NCI-H69 (cell line): ENCODE data around the gene CAMTA1.

Experiments used
- DNase-seq: peaks from one replicate; lab custom pipeline; 2025; lab: John Stamatoyannopoulos, UW

The CAMTA1 gene

DNA sequence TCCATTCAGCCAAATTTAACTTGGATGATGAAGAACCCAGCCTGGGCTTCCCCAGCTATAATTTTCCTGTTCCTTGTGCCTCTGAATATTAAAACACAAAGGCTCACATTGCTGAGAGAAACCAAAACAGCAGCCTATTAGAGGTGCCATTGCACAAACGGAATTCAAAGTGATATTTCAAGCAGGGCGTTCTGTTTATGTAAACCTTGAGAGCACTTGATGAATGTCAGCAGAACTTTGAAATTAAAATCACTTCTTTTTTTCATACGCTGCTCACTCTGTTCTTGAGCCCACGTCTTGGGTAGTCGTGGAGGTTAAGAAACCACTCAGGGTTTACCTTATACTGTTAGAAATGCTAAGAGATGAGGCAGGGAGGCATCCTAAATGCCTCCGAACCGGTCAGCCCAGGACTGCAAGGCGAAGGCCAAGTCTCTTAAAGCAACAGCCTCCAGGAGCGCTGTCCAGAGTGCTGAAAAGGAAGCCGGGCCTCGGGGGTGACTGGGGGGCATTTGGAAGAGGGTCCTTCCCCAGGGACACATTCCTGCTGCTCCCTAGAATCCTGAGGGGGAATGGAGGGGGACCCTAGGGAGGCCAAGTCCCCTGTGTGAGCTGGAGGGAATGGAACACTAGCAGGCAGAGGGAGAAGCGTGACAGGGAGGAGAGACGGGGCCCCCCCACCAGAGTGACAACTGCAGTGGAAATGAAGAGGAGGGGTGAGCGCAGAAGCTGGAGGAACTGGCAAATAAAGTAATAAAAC is 831.0 kb downstream of the CAMTA1 start:
- DNase-seq = no peak

DNA sequence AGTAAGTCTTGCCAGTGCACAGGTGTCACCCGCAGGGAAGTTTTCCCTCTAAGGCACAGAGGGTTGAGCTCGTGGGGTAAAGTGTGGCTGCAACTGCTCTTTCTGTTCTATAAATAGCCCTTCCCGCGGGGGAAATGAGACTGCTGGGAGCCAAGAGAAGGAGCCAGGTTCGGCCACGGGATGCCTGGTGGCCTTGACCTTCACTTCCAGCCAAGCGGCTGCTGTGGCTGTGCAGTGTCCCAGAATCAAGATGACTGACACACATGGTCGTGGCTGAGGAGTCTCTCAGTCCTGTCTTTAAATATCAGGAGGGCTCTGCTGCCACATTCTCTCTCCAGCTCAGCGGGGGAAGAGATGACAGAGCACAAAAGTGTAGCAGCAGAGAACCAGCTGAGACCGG is 831.7 kb downstream of the CAMTA1 start:
- DNase-seq = peak; percentile 23

DNA sequence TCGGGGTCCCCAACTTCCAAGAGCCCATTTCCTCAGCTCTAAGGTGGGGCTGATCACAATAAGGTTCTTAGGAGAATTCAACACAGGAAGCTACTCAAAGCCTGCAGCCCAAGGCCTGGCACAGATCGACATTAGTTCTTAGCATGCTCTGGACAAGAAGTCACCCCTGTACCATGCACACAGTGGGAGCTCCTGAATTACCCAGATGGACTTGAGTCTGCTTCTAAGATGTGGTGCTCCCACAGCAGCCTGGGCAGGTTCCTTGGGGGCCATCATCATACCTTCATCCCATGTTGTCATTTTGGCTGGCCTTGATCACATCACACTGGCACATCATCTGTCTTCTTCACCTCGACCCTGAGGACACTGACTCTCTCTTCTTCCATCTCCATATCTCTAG is 832.6 kb downstream of the CAMTA1 start:
- no peak for DNase-seq

DNA sequence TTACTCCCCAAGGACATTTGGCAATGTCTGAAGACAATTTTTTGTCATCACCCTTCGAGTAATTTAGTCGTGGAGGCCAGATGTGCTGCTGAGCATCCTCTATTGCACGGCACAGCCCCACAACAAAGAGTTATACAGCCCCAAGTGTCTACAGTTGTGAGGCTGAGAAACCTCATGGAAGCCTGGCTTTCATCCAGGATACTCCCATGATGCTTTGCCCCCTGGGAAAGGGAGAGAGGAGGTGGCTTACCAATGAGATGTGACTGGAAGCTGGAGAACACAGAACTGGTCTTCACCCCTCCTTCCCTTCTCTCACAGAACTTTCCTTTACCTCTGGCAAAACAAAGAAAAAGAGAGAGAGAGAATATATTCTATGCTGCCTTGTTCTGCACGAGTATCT is 834.9 kb downstream of the CAMTA1 start:
- no peak for DNase-seq

DNA sequence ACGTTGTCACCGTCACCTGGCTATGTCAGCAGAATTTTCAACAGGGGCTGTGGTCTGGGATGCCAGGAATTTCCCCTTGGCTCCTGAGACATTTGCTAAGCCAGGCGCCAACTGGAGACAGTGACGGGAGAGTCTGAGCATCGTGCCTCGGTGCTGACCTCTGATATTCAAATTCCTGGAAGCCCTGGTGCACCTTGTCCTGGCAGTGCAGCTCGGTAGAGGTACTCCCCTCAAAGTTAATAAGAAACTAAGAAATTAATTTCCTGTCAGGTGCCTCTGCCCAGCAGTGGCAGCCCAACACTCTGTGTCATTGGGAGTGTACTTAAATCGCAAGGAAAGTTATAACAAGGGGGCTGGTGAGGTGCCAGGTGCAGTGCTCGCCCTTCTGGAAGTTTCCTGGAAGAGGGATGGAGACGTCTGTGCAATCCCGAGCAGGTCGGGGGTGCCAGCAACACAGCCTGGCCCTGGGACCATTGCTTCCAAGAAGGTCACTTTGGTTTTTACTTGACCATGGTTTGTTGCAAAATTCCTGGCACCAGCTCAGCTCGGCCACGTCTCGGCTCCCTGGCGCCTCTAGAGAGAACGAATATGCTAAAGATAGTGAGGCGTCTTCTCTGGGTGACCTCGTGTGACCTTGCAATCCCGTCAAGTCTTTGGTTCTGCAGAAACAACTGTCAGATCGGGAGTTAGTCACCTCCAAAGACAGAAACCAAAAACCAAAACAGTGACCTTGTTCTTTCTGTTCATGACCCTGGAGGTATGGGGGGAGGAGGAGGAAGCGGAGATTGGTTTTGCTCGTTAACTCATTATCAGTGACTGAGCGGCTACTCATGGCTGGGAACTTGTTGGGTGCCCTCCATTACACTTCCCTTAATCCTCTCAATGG is 836.3 kb downstream of the CAMTA1 start:
- no peak for DNase-seq

DNA sequence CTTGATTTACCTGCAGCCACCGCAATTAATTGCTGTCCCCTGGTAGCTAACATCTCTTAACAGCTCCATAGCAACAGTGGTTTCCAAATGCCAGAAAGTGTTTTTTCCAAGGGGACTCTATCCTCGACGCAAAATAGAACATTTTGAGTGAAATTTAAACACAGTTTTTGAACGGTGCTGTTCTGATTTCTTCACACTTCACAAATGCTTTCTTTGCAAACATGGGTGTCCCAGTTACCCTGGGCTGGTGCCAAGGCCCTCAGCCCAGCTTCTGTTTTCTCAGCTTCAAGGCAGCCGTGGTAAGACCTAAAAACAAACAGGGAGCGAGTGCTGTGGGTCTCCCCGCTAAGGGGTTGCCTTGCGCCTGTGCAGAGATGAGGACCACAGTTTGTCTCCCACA is 838.6 kb downstream of the CAMTA1 start:
- DNase-seq = no peak

DNA sequence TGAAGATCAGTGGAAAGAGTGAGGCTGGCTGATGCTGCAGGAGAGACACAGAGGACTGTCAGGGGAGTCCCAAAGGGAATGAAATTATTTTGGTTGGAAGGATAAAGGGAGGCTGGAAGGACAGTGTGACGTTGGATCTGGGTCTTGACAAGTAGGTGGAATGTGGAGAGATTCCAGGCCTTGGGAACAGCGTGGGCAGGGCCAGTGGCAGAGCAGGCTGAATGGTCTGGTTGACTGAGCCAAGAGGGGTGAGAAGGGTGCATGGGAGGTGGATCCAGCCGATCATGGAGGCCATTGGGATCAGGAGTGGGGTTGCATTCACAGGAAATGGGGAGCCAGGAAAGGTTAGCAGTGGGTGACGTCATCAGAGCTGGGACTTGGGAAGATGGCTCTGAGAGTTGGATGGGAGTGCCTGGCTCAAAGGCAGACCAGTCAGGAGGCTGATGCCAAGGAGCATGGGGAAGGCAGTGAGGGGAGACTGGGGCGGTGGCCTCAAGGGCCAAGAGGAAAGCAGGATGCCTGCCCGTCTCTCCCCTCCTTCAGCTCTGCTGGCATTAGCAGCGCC is 839.6 kb downstream of the CAMTA1 start:
- no peak for DNase-seq

DNA sequence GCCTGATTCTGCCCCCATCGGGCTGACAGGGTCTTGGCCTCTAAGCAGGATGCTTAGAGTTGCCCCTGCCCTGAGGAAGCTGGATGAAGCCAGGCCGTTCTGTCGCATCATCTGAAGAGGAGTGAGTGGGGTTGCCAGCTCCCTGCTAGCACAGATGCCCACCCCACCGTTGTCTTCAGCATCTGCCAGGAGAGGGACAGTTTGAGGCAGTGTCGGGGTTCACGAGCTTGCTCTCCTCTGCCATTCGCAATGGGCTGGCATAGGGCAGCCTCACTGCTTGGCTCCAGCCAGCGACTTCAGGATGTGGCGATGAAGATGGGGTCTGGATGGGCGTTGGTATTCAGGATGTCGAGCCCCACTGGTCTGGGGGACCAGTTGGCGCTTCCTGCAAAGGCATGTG is 840.1 kb downstream of the CAMTA1 start:
- no peak for DNase-seq

DNA sequence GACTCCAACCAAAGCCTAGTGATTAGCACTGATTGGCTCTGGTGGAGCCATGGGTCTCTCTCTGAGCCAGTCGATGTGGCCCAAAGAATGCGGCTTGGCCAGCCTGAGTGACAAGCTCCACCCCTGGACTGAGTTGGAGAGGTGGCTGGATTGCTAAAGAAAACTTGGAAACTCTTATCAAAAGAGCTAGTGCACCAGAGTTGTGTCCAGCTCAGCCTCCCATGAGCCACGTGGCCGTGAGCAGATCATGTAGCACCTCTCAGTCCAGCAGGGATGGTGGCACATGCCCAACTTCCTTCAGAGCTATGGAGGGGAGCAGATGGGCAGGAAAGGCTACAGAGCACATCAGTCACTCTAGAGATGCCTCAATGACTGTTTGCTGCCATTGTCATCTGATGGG is 843.0 kb downstream of the CAMTA1 start:
- DNase-seq = no peak

DNA sequence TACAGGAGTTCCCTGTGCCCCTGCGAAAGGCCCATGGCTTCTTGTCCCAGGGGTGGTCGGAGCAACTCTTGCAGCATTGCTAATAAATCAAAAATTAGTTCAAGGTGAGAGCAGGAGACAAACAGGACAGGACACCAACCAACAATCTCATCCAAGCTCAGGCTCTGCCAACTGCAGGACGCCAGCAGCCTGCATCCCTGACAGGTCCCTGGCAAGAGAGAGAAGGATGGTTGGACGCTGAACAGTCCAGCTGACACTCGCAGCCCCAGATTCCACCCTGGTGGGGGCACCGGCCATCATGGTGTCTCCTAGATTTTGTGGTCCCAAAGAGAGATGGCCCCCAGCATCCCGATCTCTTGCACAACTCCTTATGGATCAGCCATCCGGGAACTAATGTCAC is 843.8 kb downstream of the CAMTA1 start:
- no peak for DNase-seq

DNA sequence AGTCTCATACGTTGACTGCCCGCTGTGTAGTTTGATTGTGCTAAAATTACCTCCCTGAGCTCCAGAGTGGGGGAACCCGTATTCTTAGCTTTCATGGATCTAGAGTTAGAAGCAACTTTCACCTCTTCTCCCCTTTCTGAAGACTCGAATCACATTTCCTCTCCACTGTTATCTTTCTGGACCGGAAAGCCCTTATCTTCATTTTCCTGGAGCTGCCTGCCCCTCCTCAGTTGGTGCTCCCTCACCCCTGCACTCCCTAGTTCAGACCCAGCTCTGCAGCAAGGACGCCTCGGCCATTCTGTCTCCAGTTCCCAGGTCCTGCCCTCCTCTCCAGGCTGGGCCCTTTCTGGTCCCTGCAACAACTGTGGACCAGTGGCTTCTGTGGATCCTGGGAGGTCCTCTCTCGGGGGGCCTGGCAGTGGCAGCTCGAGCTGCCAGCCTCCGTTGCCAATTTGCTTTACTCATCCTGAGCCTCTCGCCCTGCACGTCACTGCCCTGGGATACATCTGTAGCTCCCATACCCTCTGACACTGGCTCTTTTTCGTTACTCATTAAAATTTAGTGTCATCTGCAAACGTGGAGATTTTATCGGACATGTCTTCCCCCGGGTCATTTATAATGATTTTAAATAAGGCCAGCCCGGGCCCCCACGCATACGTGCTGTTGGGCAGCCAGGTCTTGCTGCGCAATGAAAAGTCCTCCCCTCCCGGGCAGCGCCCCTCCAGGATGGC is 844.4 kb downstream of the CAMTA1 start:
- no peak for DNase-seq

DNA sequence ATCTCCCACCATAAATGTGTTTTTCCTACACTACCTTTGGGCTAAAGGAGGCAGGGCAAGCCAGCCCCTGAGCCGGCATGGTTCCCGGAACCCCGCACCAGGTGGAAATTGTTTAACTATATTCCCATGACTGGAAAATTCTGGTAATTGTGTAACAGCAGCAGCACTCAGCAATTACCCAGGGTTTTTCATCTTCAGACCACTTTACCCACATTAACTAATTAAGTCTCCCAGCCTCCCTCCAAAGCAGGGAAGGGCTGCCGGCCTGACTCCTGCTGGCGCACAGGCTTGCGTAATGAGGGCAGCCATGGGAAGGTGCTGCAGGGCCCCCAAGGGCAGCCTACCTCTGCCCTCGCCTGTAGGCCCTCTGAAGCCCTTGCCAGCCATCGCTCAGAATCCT is 845.1 kb downstream of the CAMTA1 start:
- DNase-seq = peak; percentile 80

DNA sequence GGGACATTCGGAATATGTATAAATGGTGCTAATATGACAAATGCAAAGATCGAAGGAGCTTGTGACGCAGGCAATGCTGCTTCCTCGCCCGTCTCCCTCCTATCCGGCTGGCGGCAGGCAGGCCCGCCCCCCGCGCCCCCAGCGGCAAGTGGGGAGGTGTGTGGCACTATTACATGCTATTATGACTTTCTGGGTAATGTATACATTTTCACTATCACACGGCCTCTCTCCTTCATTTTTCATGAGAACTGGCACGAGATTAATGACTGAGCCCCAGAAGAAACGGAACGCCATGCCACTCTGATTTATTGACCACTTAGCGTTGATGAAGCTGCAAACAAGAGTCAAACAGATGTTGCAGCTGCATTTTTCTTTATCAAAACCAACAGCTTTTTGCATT is 846.9 kb downstream of the CAMTA1 start:
- no peak for DNase-seq

DNA sequence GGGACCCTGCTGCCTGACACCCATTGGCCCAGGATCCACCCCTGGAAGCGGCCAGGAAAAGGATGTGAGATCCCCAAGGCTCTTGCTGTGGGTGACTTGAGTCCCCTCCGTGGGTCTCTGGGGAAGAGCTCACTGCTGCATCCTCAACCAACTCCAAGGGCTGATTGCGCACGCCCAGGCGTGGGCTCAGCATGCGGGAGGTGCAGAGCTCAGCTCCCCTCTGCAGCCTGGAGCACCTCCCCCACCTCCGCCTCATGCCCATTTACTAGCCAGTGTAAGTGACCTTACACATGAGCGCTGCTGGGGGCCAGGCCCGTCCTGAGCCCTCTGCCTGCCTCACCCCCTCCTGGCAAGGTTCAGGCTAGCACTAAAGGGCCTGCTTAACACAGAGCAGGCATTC is 847.4 kb downstream of the CAMTA1 start:
- DNase-seq = no peak

DNA sequence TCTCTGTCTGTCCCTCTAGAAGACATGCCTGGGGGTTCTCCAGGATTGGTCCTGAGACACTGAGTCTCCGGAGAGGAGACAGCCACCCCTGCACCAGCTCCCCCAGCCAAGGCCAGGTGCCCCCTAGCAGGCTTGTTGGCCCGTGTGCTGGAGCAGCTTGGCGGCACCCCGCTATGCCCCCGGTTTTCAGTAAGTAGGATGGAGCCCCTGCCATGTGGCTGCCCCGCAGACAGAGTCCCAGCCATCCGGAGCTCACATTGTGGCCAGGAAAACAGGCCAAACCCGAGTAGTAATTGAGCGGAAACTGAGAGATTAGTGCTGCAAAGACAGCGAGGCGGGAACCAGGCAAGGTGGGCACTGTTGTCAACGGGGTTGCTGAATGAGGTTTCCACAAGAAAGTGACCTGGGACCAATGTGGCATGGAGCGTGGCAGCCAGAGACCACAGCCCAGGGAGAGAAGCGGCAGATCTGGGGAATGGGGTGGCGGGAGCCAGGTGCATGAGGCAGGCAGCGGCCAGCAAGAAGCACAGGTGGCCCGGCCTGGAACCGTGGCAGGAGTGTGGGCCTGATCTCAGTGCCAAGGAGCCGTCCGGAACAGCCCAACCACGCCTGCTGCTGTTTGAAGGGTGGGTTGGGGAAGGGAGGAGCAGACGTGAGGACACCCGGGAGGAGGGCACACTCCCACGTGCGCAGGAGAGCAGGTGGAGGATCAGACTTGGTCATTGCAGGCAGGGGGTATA is 848.4 kb downstream of the CAMTA1 start:
- DNase-seq = peak; percentile 45

DNA sequence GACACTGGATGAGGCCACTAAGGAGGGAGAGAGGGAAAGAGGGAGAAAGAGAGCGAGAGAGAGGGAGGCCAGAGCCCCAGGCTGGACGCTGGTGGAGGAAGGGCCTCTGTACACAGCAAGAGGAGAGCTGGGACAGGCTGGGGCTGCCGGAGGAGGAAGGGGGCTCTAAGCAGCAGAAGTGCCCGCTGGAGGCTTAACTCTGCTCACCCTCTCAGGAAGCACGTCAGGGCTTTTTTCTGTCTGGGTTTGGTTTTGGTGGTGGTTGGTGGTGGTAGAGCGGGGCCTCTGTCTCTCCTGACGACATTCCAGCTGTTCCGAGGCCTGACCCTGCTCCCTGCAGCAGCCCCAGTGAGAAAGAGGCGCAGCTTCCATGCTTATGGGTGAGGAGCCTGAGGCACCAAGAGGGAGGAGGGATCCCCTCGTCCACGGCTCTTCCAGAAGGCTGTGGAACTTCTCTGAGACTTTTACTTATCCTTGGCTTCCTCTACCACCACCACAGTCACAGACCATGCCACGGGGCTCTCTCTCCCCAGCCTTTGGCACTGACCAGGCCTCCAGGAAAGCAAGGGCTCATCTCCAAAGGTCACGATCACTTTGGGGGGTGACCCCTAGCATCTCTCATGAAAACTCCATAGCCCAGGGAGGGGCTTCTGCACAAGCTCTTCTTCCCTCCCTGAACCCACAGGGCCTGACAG is 849.4 kb downstream of the CAMTA1 start:
- no peak for DNase-seq

DNA sequence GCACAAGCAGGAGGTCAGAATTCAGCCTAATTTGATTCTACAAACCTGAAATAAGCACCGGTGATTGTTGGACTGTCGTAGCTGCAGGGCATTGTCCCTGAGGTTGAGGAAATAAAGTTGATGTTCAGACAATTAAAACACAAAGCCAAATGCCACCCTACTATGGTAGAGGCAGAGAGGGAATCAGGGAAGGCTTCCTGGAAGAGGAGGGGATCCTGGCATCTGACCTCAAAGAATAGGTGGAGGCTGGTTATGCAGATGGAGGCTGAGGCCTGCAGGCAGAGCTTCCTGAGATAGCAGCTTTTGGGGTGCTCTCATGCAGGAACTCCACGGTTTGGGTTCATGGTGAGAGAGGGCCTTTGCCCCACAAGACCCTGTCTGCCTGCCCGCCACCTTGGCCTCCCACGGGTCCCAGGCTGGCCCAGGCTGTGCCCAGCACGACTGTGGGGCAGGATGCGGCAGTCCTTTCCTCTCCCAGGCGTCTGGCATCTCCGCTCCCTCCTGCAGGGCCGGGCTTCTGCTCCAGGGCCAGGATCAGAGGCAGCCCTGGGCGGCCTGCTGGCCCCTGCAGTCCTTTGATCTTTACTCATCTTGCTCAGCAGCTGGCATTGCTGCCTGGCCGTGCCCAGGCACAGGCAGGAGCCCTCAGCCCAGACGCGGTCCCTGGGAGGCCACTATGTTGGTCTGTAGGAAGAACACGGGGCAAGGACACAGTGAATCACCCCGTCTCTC is 851.7 kb downstream of the CAMTA1 start:
- no peak for DNase-seq

DNA sequence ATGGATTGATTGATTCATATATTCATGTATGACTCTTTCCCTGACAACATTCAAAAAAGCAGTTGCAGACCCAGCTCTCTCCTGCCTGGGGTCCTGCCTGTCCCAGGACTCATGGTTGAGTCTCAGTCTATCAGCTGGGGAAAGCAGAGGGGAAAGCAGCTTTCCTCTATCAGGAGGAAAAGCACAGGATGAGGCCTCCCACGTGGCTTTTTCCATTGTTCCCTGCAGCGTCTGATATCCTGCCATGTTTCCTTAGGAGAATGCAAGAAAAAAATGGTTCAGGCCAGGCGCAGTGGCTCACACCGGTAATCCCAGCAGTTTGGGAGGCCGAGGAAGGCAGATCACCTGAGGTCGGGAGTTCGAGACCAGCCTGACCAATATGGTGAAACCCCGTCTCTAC is 852.8 kb downstream of the CAMTA1 start:
- peak; percentile 5 for DNase-seq

DNA sequence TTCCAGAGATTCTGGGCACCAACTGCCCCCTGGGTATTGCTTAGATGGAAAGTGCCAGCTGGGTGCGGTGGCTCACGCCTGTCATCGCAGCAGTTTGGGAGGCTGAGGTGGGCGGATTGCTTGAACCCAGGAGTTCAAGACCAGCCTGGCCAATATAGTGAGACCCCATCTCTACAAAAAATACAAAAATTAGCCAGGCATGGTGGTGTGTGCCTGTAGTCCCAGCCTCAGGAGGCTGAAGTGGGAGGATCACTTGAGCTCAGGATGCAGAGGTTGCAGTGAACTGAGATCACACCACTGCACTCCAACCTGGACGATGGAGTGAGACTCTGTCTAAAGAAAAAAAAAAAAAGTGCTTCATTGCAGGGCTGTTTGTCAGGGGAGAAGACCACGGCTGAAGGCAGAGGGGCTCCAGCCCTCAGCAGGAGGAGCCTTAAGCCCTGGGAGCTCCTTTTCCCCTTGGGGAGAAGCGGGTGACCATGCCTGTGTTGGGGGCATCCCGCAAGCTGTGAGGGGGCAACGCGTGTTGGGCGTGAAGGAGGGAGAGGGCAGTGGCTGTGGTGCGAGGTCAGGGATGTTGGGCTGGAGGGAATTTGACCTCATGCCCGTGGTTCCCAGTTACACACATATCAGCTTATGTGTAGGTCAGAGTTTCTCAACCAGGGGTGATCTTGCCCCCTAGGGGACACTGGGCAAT is 854.3 kb downstream of the CAMTA1 start:
- no peak for DNase-seq

DNA sequence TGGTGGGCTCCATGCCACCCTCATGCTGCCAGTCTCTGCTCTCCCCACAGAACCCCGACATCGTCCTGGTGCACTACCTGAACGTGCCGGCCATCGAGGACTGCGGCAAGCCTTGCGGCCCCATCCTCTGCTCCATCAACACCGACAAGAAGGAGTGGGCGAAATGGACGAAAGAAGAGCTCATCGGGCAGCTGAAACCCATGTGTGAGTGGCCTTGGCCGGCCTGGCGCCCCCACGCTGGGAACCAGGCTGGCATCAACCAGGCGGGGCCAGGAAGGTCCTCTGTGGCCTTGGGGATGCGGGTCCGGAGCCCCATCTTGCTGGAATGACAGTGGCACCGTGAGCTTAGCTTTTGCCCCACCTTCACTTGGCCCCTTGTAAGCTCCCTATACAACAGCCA is 855.1 kb downstream of the CAMTA1 start:
- no peak for DNase-seq
